GM19372 (cell line): ENCODE results near the gene SESN1.

ENCODE experiments used
- ATAC-seq: cut with Tn5 transposase; IDR thresholded peaks from one replicate; pipeline ENCODE4 v1.9.1; 2021; ENCODE audit warnings: mild to moderate bottlenecking, low read depth, moderate library complexity; ENCODE audit not compliant: unreplicated experiment

The SESN1 gene

GRCh38 chr6:108942556-108943492, 151.8 kb downstream of the SESN1 start:
- no peak for ATAC-seq

- no peak for ATAC-seq
These were observed 152.8 kb downstream of the SESN1 start for GRCh38 chr6:108941859-108942258.

- no peak for ATAC-seq
These were observed 153.4 kb downstream of the SESN1 start for GRCh38 chr6:108941281-108941680.

- ATAC-seq = no peak
These were observed 153.9 kb downstream of the SESN1 start for GRCh38 chr6:108940741-108941140.

- ATAC-seq = no peak
These were observed 157.5 kb downstream of the SESN1 start for GRCh38 chr6:108937170-108937569.
